ENCODE data around the gene RANBP10. TPM values are rescaled to one million over a fixed set of nuclear protein-coding genes. Genes with fewer than 3 reads are reported as not detected.
A peak's percentile ranks its signal among the peaks of the same experiment; 100 is the strongest.

RANBP10 gene
- total and polyA plus RNA-seq, 2 of the 13 experiments (the other 11 are each of a cell fraction or from before 2014, with no cell fraction given), result 9.2 to 22.7 TPM

GRCh38 chr16:67847064-67847861, 40.9 kb upstream of the RANBP10 start, which contains the start of gene CENPT (continued):
- TF ChIP-seq CBX5 (CRISPR knock-in tag; IDR thresholded peaks at IDR 0.05; ENCODE audit: borderline replicate concordance) (0 out of 2 replicates have a peak, but pooled peaks have one; percentile 26), MTERF4 (CRISPR knock-in tag; IDR thresholded peaks at IDR 0.05) (0 out of 2 replicates have a peak, but pooled peaks have one; percentile 41), ELF4 (CRISPR knock-in tag; IDR thresholded peaks at IDR 0.05; ENCODE audit: borderline replicate concordance) (no peak), HINFP (CRISPR knock-in tag; IDR thresholded peaks at IDR 0.05; ENCODE audit: low read depth) (no peak), MEIS2 (CRISPR knock-in tag; IDR thresholded peaks at IDR 0.05) (peak; percentile 10; the same call in 1 of the 2 replicates), YY1 (IDR thresholded peaks at IDR 0.05; ENCODE audit: insufficient read depth, insufficient replicate concordance, low read depth, low read length) (no peak), NR1H2 (CRISPR knock-in tag; IDR thresholded peaks at IDR 0.05; ENCODE audit: borderline replicate concordance, low read depth) (0 out of 2 replicates have a peak, but pooled peaks have one; percentile 68), GFI1 (CRISPR knock-in tag; IDR thresholded peaks at IDR 0.05; ENCODE audit: borderline replicate concordance) (no peak), HDAC2 (CRISPR knock-in tag; IDR thresholded peaks at IDR 0.05) (no peak), ZNF557 (CRISPR knock-in tag; IDR thresholded peaks at IDR 0.05) (no peak), ARHGAP35 (CRISPR knock-in tag; IDR thresholded peaks at IDR 0.05; ENCODE audit: borderline replicate concordance) (0 out of 2 replicates have a peak, but pooled peaks have one; percentile 26), ZNF770 (CRISPR knock-in tag; IDR thresholded peaks at IDR 0.05) (no peak), ZNF792 (CRISPR knock-in tag; IDR thresholded peaks at IDR 0.05) (no peak), REPIN1 (CRISPR knock-in tag; IDR thresholded peaks at IDR 0.05; ENCODE audit: borderline replicate concordance, low read depth) (no peak), ZNF800 (CRISPR knock-in tag; IDR thresholded peaks at IDR 0.05) (no peak), ZNF776 (CRISPR knock-in tag; IDR thresholded peaks at IDR 0.05) (no peak)

Measured in HepG2 (cell line).